CD4-positive, alpha-beta T cell treated with Interleukin-12 subunit alpha and Interleukin-12 subunit beta, for 1 hour (primary cell): ENCODE data around the gene NEU3.
"Not testable (repeated sequence)": the region's sequence is repeated elsewhere in the genome, so short reads cannot be mapped to it uniquely, and the experiment has no call there.

Experiments
- DNase-seq: peaks from one replicate; pipeline ENCODE4 v3.0.0-alpha.2; 2020

NEU3 gene

DNA sequence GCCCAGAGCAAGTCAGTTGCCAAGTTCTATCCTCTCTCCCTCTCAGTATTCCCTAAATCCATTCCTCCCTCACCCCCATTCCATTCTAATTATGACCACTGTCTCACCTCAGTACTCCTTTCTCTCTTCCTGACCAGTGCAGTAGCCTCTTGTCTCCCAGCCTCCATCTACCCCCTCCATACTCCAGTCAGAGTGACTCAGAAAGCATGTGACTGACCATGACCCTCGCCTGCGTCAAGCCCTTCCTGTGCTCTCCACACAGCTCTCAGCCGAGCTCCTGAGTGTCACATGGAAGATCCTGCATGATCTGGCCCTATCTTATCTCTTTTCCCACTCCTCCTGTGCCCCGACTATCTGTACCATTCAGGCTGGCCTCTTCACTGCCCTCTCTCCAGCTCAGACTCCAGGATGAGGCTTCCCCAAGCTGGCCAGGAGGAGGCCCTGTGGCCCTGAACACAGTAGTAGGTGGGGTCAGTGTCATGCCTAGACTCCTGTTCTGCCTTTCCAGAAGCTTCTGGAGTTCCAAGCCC lies 42.6 kb downstream of the NEU3 start:
- no peak for DNase-seq

DNA sequence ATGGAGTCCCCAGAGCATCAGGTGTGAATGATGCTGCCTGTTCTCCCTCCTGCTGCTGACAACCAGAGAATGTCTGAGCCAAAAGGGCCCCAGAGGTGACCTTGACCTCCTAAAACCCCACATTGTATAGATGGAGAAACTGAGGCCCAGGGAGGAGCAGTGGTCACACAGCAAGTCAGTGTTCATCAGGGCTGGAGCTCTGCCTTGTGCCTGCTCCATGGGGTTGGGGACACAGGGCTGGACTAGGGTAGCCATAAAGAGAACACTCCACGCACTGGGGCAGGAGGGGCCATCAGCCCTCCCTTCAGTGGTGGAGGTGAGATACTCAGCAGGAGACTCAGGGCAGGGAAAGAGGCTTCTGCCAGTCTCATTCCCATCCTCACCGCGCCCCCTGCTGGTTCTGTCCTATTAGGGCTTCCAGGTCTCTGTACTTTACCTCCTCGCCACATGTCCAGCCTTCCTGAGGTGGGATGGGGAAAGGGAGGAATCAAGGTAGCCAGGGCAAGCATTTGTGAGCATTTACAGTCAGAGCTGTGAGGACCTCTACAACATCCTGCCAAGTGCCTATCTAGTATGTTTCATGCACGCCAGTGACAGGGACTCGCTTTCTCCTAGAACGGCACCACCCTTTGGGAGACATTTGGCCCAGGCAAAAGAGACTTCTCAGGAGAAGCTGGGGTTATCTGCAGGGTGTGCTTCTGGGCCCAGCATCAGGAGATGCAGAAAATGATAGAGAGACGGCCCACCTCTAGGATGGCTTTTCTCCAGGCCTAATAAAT lies 43.2 kb downstream of the NEU3 start:
- peak; percentile 46 for DNase-seq

DNA sequence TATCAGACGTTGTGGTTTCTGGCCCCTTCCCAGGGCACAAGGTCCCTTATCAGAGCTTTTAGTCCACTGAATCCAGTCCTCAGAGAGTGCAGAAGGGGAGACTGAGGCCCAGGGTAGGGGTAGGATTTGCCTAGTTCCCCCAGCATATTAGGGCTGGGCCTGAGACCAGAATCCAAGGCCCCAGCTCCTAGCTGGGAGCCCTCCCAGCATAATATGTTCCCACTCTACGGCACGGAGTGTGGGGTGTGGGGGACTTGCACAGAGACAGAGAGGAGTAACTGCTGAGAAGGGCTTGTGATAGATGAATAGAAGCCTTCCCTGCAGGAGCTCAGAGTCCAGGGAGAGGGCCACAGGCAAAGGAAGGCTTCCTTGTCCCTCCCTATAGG lies 43.8 kb downstream of the NEU3 start:
- no peak for DNase-seq

DNA sequence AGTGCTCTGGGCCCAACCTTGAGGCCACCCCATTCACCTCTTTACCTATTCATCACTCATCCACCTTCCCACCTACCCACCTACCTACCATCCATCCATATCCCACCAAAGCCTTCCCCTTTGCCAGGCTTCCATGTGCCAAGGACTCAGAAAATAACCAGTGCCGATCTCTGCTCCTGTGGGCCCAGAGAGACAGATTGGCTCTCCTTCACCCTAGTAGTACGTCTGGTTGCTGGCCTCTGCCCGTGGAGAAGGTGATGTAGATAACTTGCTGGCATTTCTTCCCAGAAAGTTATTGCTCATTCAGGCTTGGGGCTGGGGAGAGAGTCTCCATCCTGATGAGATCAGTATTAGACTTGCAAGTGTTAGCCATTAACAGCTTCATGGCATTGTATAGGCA lies 45.2 kb downstream of the NEU3 start:
- DNase-seq = no peak

DNA sequence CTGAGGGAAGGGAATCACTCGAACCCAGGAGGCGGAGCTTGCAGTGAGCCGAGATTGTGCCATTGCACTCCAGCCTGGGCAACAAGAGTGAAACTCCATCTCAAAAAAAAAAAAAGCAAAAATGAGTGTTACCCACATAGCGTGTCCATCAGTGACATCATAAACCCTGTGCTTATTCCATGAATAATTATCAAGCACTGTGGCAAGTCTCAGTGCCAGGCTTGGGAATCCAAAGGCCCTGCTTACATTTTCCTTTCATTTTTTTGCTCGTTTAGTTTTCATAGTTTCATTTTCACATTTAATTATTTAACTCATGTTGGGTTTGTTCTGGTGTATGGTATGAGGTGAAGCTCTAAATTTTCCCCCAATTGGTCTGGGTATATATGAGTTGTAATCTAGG lies 46.5 kb downstream of the NEU3 start:
- DNase-seq = no peak

DNA sequence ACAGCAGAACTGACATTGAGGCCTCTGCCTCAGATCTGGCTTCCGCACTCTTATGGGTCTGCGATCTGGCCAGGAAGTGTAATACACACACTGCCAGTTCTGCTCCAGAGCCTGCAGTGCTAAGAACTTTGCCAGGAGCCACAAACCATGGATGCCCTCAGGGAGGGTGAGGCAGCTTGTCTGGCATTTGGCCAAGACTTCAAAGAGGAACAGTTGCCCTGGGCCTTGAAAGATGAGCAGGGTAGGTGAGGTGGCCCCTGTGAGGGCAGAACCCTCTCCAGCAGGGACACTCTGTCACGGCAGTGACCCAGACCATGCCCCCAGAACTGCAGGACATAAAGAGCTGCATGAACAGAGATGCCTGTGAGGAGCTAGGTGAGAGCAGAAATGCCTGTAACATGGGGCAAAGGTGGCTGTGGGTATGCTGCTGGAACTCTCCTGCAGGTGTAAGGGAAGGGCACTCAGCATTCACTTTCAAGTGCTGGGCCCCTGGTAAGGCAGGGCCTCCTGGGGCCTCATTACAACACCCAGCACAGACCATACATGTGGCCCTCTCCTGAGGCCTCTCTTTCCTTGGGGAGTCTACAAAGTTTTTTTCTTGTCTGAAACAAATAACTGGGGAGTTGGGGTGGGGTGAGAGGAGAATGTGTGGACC lies 47.3 kb downstream of the NEU3 start:
- DNase-seq = no peak

DNA sequence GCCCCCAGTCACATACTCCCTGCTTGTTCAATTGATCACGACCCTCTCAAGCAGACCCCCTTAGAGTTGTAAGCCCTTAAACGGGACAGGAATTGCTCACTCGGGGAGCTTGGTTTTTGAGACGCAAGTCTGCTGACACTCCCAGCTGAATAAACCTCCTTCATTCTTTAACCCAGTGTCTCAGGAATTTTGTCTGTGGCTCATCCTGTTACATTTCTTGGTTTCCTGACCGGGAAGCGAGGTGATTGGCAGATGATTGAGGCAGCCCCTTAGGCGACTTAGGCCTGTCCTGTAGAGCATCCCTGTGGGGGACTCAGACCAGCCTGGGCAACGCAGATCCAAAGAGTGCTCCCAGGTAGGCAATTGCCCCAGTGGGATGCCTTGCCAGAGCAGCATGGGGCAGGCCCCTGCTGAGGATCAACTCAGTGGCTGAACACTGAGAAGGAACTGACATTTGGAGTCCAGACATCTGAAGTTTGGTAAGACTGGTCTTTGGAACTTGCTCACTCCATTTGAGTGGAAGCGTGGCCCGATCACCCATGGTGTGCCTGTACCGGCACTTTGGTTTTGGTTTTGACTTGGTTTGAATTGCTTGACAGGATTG lies 51.5 kb downstream of the NEU3 start:
- DNase-seq = no peak

DNA sequence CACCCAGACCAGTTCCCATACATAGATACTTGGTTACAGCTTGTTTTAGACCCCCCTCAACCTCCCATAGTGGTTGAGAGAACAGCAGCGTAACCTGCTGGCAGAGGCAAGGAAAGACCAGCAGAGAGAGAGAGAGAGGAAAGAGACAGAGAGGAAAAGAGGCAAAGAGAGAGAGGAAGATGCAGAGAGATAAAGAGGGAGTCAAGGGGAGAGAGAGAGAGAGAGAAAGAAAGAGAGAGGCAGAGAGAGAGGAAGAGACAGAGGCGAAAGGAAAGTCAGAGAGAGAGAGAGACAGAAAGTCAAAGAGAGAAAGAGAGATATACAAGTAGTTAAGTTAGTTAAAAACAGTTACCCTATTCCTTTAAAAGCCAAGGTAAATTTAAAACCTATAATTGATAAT lies 52.5 kb downstream of the NEU3 start:
- no peak for DNase-seq

DNA sequence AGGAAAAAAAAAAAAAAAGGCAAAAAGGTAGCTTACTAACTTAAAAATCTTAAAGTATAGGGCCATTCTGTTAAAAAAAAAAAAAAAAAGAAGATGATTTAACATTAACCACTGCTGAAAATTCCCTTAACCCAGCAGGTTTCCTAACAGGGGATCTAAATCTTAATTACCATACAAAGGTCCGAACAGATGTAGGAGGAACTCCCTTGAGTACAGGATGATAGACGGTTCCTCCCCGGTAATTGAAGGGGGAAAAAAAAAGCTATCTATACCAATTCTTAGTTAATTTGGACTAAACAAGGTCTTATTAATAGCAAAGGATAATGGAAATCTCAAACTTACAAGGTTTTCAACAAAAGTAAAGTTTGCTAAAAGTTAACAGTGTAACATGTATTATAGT lies 53.1 kb downstream of the NEU3 start:
- not testable (repeated sequence) for DNase-seq

DNA sequence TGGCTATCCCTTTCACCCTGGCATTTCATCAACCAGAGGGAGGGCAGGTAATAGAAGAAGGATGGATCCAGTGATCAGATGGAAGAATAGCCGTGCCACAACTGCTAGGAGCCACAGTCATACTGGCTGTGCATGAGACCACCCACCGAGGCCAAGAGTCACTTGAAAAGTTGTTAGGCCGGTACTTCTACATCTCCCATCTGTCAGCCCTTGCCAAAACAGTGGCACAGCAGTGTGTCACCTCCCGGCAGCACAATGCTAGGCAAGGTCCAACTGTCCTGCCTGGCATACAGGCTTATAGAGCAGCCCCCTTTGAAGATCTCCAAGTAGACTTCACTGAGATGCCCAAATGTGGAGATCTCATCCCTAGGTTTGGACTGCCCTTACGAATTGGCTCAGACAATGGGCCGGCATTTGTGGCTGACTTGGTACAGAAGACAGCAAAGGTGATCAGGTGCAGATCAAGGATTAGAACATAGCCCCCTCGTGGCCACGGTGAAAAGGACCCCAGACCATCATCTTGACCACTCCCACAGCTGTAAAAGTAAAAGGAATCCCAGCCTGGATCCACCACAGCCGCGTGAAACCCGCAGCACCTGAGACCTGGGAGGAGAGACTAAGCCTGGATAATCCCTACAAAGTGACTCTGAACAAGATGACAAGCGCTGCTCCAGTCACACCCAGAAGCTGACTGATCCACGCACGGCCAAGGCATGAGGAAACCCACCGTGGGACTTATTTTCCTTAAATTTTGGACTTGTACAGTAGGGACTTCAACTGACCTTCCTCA lies 55.8 kb downstream of the NEU3 start:
- not testable (repeated sequence) for DNase-seq

DNA sequence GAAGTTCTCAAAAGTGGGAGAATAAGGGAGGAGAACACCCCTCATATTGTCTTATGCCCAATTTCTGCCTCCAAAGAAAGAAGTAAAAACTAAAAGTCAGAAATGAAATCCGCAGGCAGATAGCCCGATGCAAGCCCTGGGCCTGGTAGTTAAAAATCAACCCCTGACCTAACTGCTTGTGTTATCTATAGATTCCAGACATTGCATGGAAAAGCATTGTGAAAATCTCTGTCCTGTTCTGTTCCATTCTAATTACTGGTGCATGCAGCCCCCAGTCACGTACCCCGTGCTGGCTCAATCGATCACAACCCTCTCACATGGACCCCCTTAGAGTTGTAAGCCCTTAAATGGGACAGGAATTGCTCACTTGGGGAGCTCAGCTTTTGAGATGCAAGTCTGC lies 57.9 kb downstream of the NEU3 start:
- not testable (repeated sequence) for DNase-seq

DNA sequence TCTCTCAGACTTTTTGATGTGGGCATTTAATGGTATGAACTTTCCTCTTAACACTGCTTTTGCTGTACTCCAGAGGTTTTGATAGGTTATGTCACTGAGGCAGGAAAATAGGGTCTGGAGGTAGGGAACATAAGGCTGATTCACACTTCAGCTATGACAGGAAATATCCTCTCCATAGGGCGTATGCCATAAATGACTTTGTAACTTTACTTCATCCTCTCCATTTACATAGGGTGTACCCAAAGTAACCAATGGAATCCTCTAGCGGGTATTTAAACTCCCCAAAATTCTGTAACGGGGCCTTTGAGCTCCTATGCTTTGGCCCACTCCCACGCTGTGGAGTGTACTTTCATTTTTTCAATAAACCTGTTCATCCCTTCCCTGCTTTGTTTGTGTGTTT lies 58.5 kb downstream of the NEU3 start:
- no peak for DNase-seq

DNA sequence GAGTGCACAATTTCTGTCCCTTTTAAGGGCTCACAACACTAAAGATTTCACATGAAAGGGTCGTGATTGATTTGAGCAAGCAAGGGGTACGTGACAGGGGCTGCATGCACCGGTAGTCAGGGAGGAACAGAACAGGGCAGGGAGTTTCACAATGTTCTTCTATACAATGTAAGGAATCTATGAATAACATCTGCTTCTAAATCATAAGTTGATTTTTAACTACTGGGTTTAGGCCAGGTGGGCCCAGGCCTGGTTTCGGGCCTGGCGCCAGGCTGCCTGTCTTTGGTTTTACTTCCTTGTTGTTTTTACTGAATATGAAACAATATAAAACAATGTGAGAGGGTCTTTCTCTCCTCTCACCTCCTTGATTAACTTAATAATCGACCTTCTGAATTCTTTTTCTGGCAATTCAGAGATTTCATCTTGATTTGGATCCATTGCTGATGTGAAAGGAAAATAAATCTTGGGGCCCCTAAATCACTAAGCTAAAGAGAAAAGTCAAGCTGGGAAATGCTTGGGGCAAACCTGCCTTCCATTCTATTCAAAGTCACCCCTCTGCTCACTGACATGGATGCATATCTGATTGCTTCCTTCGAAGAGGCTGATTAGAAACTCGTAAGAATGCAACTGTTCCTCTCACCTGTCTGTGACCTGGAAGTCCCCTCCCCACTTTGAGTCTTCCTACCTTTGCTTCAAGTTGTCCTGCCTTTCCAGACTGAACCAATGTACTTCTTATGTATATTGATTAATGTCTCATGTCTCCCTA lies 61.0 kb downstream of the NEU3 start:
- DNase-seq = not testable (repeated sequence)

DNA sequence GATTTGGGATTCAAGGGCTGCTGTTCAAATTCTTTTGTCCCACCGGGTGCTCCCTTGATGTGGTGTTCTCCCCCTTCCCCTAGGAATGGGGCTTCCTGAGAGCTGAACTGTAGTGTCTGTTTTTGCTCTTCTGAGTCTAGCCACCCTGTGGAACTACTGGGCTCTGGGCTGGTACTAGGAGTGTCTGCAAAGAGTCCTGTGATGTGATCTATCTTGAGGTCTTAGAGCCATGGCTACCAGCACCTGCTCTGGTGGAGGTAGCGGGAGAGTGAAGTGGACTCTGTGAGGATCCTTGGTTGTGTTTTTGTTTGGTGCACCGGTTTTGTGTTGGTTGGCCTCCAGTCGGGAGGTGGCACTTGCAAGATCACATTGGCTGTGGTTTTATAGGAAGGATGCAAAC lies 61.8 kb downstream of the NEU3 start:
- no peak for DNase-seq

DNA sequence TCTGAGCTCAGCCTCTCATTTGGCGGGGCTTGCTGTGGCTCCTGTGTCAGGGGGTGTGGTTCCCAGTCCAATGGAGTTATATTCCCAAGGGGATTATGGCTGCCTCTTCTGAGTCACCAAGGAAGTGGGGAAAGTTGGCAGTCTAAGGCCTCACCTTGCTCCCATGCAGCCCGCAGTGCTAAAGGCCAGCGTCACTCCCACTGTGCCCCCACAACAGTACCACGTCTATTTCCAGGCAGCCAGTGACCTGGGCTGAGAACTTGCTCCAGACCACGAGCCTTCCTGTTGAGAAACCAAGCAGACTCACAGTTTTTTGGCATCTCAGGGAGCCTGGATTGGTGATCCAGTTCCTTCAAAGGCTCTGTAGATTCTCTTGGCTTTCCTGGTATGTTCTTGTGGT lies 62.3 kb downstream of the NEU3 start:
- no peak for DNase-seq

DNA sequence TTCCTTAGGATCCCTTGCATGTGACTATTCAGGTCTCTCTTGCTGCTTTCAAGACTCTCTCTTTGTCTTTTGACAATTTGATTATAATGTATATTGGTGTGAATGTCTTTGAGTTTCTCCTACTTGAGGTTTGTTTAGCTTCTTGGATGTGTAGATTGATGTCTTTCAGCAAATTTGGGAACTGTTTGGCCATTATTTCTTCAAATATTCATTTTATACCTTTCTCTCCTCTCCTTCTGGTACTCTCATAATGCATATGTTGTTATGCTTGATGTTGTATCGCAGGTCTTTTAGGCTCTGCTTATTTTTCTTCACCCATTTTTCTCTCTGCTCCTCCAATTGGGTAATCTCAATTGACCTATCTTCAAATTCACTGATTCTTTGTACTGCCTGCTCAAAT lies 63.7 kb downstream of the NEU3 start:
- DNase-seq = no peak

DNA sequence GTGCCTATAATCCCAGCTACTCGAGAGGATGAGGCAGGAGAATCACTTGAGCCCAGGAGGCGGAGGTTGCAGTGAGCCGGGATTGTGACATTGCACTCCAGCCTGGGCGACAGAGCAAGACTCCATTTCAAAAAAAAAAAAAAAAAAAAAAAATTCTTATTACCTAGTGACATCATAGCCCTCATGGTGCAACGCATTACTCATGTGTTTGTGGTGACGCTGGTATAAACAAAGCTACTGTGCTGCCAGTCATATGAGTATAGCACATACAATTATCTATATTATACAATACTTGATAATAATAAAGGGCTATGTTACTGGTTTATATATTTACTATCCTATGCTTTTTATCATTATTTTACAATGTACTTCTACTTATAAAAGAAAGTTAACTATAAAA lies 66.8 kb downstream of the NEU3 start:
- no peak for DNase-seq

DNA sequence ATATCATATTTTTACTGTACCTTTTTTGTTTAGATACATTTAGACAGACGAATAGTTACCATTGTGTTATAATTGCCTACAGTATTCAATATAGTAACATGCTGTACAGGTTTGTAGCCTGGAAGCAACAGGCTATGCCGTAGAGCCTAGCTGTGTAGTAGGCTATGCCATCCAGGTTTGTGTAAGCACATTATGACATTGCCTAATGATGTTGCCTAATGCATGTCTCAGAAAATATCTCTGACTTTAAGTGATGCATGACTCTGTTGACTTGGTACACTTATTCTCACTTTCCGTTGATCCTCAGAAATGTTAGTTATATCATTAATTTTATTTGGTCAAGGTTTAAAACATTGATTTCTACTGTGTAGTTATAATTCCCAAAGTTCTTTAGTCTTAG lies 68.1 kb downstream of the NEU3 start:
- DNase-seq = no peak

DNA sequence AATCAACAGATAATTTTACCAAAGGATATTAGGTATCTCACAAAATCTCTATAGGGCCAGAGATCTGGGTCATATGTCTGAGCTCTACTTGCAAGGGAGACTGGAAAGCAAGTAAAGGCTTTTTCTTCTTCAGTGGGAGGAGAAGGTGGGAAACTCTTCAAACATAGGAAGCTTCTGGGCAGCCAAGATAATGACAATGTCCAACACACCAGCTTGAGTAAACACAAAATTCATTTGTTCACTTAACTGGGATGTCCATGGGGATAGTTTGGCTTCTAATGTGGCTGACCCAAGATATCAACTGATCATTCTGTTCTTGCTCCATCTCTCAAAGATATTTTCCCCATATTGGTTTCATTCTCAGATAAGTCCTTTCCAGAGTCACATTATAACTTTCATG lies 70.6 kb downstream of the NEU3 start:
- no peak for DNase-seq

DNA sequence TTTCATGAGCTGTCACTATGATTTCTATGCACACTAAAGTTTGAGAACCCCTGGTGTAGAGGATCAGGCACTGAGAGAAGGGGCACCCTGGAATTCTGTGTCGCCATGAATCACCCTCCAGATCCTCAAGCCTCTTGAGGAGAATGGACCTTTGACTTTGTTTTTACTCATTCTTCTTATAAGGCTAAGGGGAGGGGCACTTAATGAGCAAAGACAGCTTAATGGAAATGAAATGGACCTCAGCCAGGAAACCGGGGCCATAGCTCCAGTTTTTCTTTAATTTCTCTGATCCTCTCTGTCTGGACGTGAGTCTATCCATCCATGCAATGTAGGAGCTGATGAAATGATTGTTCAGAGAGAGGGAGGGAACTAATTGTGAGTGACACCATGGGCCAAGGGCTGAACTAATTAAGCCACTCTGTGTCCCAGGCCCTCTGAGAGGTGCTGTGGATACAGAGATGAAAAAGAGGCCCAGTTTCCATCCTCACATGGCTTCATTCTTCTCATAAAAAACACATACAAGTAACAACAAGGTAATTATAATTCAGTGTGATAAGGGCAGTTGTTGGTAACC lies 75.1 kb downstream of the NEU3 start:
- DNase-seq = no peak

DNA sequence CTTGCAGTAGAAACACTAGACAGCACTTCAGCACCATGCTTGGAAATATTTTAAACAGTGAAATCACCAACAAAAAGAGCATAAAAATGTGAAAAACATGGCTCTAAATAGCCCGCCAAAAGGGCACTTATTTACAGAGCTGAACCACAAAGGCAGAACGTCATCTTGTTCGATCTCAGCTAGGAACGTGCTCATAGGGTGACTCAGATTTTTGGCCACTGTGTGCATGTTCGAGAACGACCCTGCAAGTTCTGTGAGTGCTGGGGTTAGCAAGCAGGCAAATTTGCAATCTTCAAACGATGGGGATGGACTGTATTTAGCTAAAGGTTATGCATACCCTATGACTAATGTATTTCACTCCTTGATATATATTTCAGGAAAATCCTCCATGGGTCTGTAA lies 77.3 kb downstream of the NEU3 start:
- no peak for DNase-seq
